ENCODE measurements around the gene SLC22A7. TPM values are rescaled to one million over a fixed set of nuclear protein-coding genes. Genes with fewer than 3 reads are reported as not detected.

SLC22A7 gene
- total RNA-seq, 1 donor from 2014 or later, result not detected

DNA sequence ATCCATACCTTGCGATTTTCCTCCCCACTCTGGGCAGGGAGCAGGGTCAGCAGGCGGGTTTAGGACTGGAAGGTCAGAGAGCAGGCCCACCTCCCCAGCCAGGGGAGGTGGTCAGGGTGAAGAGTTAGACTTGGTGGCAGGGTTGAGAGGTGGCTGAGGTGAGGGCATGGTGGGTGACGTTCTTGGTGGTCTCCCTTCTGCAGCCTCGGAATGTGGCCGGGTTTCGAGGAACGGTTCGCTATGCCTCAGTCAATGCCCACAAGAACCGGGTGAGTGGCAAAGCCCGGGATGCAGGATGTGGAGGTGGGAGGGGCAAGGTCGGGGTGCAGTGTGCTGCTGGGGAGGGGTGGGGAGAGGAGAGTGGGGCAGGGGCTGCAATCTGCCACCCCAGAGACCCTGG lies 43.2 kb upstream of the SLC22A7 start:
- no peak overlapping the region for H3K27ac Mint-ChIP-seq
- ChIA-PET CTCF (no interaction called here), POLR2A (no interaction called here)

DNA sequence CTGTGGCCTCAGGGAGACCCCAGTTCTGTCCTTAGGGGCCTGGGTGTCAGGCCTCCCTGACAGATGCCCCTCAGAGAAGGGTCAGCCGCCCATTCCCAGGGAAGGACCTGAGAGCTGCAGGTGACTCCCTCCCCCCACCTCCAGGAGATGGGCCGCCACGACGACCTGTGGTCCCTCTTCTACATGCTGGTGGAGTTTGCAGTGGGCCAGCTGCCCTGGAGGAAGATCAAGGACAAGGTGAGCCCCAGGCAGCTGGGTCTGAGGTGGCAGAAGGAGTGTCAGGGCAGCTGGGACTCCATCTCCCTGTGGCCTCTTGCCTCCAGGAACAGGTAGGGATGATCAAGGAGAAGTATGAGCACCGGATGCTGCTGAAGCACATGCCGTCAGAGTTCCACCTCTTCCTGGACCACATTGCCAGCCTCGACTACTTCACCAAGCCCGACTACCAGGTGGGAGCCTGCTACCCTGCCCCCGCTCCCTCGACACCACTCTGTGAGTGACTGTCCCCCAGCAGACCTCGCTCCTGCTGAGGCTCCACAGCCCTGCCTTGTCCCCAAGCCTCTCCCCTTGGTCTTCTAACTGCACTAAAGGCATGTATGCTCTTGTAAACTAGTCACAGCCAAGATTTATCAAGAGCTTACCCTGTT lies 42.5 kb upstream of the SLC22A7 start:
- Mint-ChIP-seq H3K27ac (no peak overlapping the region), H3K36me3 (ENCODE audit: low read depth) (no peaks in the 10 kb centered on the region), H3K27me3 (peaks cover 36% of the 10 kb centered on the region), H3K4me1 (peaks cover 10% of the 10 kb centered on the region), H3K9me3 (no peaks in the 10 kb centered on the region), H3K4me3 (no peak overlapping the region)
- ATAC-seq (ENCODE audit: low read depth) (no peak), DNase-seq (no peak)
- TF ChIP-seq, protein P1, sequence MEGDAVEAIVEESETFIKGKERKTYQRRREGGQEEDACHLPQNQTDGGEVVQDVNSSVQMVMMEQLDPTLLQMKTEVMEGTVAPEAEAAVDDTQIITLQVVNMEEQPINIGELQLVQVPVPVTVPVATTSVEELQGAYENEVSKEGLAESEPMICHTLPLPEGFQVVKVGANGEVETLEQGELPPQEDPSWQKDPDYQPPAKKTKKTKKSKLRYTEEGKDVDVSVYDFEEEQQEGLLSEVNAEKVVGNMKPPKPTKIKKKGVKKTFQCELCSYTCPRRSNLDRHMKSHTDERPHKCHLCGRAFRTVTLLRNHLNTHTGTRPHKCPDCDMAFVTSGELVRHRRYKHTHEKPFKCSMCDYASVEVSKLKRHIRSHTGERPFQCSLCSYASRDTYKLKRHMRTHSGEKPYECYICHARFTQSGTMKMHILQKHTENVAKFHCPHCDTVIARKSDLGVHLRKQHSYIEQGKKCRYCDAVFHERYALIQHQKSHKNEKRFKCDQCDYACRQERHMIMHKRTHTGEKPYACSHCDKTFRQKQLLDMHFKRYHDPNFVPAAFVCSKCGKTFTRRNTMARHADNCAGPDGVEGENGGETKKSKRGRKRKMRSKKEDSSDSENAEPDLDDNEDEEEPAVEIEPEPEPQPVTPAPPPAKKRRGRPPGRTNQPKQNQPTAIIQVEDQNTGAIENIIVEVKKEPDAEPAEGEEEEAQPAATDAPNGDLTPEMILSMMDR (IDR thresholded peaks at IDR 0.05), result no peak
- intact Hi-C loops (cut with micrococcal nuclease), result no loop called here
- ChIA-PET POLR2A (interaction anchor here (1.3 kb wide), 1 partner anchor 32 kb away, joined by 3 read pairs; no protein-coding TSS in a partner anchor), CTCF (no interaction called here)

More for the DNA sequence above, 43.2 kb upstream of the SLC22A7 start:
- DNase-seq (no peak), ATAC-seq (ENCODE audit: low read depth) (no peak)
- Mint-ChIP-seq H3K4me3 (no peak overlapping the region), H3K27me3 (peaks cover 36% of the 10 kb centered on the region), H3K9me3 (no peaks in the 10 kb centered on the region), H3K36me3 (ENCODE audit: low read depth) (no peaks in the 10 kb centered on the region), H3K4me1 (peaks cover 10% of the 10 kb centered on the region)
- TF ChIP-seq, protein P1 (IDR thresholded peaks at IDR 0.05), result no peak
- intact Hi-C loops (cut with micrococcal nuclease), result no loop called here

DNA sequence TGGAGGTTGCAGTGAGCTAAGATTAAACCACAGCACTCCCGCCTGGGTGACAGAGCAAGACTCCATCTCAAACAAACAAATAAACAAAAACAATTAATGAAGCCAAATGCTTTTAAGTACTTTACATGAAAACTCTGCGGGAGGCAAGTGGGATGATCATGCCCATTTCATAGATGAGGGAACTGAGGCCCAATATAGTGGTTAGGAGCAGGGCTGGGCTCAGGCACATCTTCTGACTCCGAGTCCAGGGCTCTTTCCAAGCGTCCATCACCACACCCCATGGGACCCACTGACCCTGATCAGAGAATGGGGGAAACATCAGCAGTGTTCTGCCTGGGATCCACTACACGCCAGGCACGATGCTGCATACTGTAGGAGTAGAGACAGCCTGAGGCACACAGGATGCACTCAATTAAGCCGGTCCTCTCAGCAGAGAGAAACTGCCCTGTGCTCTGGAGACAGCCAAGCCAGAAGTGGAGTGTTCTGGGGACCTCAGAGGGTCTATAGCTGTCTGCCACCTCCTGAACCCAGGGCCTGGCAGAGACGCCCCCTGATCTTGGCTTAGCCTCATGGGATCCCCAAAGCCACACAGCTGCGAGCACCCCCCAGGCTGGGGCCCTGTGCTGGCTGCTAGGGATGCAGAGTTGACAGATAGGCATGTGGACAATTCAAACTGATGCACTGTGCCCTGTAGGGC lies 41.2 kb upstream of the SLC22A7 start:
- ATAC-seq (ENCODE audit: low read depth) (no peak), DNase-seq (no peak)
- POLR2A ChIA-PET, result interaction anchor here (1.3 kb wide), 1 partner anchor 34 kb away, joined by 3 read pairs; no protein-coding TSS in a partner anchor
- TF ChIP-seq, protein P1 (IDR thresholded peaks at IDR 0.05), result no peak
- CTCF ChIA-PET, result no interaction called here
- no peak overlapping the region for H3K27ac Mint-ChIP-seq
- H3K27me3 Mint-ChIP-seq, result peaks cover 26% of the 10 kb centered on the region
- H3K9me3 Mint-ChIP-seq, result no peaks in the 10 kb centered on the region
- no peaks in the 10 kb centered on the region for H3K36me3 Mint-ChIP-seq (ENCODE audit: low read depth)
- intact Hi-C loops (cut with micrococcal nuclease), result no loop called here
- H3K4me1 Mint-ChIP-seq, result peaks cover 1% of the 10 kb centered on the region
- no peak overlapping the region for H3K4me3 Mint-ChIP-seq

DNA sequence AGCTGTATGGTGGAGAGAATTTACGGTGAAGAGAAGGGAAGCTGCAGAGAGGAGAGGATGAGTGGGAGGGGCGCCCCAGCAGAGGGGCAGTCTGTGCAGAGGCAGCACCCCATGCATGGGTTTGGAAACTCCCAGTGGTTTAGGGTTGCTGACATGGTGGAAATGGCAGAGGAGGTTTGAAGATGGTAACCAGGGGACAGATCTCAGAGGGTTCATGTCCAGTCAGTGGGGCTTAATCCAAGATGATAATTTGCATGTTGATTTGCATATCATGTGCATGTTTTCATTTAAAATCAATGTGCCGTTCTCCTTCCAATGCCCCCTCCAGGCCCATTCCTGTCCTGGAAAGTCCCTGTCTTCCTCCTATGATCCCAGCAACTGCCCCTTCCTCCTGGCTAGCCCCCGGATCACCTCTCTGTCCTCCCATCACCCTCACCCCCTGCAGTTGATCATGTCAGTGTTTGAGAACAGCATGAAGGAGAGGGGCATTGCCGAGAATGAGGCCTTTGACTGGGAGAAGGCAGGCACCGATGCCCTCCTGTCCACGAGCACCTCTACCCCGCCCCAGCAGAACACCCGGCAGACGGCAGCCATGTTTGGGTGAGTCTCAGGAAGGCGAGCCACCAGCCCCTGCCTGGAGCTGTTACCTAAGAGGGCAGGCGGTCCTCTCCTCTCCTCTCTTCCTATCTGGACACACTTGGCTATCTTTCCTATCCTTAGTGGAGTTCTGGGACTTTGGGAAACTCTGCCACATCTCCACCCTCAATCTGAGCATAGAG lies 40.5 kb upstream of the SLC22A7 start:
- Mint-ChIP-seq H3K4me1 (peaks cover 1% of the 10 kb centered on the region), H3K27me3 (peaks cover 20% of the 10 kb centered on the region), H3K4me3 (no peak overlapping the region), H3K36me3 (ENCODE audit: low read depth) (no peaks in the 10 kb centered on the region), H3K27ac (no peak overlapping the region), H3K9me3 (no peaks in the 10 kb centered on the region)
- POLR2A ChIA-PET, result no interaction called here
- CTCF ChIA-PET, result no interaction called here
- intact Hi-C loops (cut with micrococcal nuclease), result no loop called here
- no peak for ATAC-seq (ENCODE audit: low read depth)
- TF ChIP-seq, protein P1 (IDR thresholded peaks at IDR 0.05), result no peak
- no peak for DNase-seq

DNA sequence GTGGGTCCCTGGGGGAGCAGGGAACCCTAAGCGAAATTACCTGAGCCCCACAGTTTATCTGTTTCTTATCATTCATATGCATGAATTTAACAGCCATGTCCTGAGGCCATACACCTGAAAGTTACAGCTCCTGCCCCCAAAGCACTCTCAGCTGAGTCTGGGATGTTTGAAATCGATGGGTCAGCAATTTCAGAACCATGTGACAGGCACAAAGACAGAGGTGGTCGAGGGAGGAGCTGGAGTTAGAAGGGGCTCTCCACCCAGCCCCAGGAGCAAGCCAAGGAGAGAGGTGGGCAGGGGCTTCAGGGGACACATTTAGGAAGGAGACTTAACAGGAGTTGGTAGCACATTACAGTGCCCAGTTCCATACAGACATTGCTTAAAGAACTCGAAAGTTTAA lies 39.9 kb upstream of the SLC22A7 start:
- ATAC-seq (ENCODE audit: low read depth) (no peak), DNase-seq (no peak)
- intact Hi-C loops (cut with micrococcal nuclease), result no loop called here
- peaks cover 14% of the 10 kb centered on the region for H3K27me3 Mint-ChIP-seq
- H3K4me3 Mint-ChIP-seq, result no peak overlapping the region
- POLR2A ChIA-PET, result no interaction called here
- TF ChIP-seq, protein P1 (IDR thresholded peaks at IDR 0.05), result no peak
- CTCF ChIA-PET, result no interaction called here
- H3K36me3 Mint-ChIP-seq (ENCODE audit: low read depth), result no peaks in the 10 kb centered on the region
- no peak overlapping the region for H3K27ac Mint-ChIP-seq
- peaks cover 1% of the 10 kb centered on the region for H3K4me1 Mint-ChIP-seq
- H3K9me3 Mint-ChIP-seq, result no peaks in the 10 kb centered on the region
